DND-41 (cell line): Measurements from ENCODE around the gene ZNF226.
"Not testable (repeated sequence)": the region's sequence is repeated elsewhere in the genome, so short reads cannot be mapped to it uniquely, and the experiment has no call there.

Experiments
- ATAC-seq: fragments of 200-7000 bp; cut with Tn5 transposase; 3 replicates; pipeline ENCODE4 v1.9.1; 2021; ENCODE audit warnings: low read depth; ENCODE audit not compliant: insufficient read depth
- DNase-seq: peaks from one replicate; pipeline ENCODE4 v3.0.0-alpha.2; 2020
- H2AFZ ChIP-seq: 2 replicates; pipeline ENCODE4 v1.6.0; 2012; ENCODE audit warnings: low read depth, low read length
- H3K27ac ChIP-seq: 2 replicates; pipeline ENCODE4 v1.5.1; 2012; ENCODE audit warnings: low read length, inconsistent platforms
- H3K27me3 ChIP-seq: fragments of 200-600 bp; sonication (generic); 2 replicates; pipeline ENCODE4 v1.6.0; 2012; ENCODE audit warnings: low read length, mild to moderate bottlenecking, inconsistent platforms; ENCODE audit not compliant: insufficient read depth, poor library complexity
- H3K36me3 ChIP-seq: 2 replicates; pipeline ENCODE4 v1.5.1; 2012; ENCODE audit warnings: low read length, inconsistent platforms; ENCODE audit not compliant: insufficient read depth
- H3K4me1 ChIP-seq: 2 replicates; pipeline ENCODE4 v1.5.1; 2012; ENCODE audit warnings: mild to moderate bottlenecking, low read length; ENCODE audit not compliant: insufficient read depth
- H3K4me2 ChIP-seq: 2 replicates; pipeline ENCODE4 v1.6.0; 2012; ENCODE audit warnings: mild to moderate bottlenecking, moderate library complexity, low read length, inconsistent platforms; ENCODE audit not compliant: insufficient read depth
- H3K4me3 ChIP-seq, 2 experiments: fragments of 200-600 bp in 1 of 2; shearing (Covaris generic) in 1 of 2; 2 replicates each; pipeline ENCODE4 v1.5.1; 2012 to 2016; ENCODE audit warnings: inconsistent platforms in 2 of 2, low read length in 2 of 2, mild to moderate bottlenecking in 2 of 2, low read depth in 1 of 2, moderate library complexity in 1 of 2
- H3K79me2 ChIP-seq: 2 replicates; pipeline ENCODE4 v1.6.0; 2012; ENCODE audit warnings: low read length, inconsistent platforms; ENCODE audit not compliant: insufficient read depth
- H3K9ac ChIP-seq: 2 replicates; pipeline ENCODE4 v1.6.0; 2012; ENCODE audit warnings: low read depth, mild to moderate bottlenecking, inconsistent platforms, low read length, moderate library complexity
- H3K9me3 ChIP-seq: 2 replicates; pipeline ENCODE4 v1.5.1; 2012; ENCODE audit warnings: low read length, moderate library complexity, mild to moderate bottlenecking, inconsistent platforms; ENCODE audit not compliant: insufficient read depth, severe bottlenecking
- H4K20me1 ChIP-seq: 2 replicates; pipeline ENCODE4 v1.6.0; 2012; ENCODE audit warnings: low read length; ENCODE audit not compliant: insufficient read depth
- CTCF ChIP-seq: IDR thresholded peaks from 2 replicates; pipeline ENCODE4 v1.5.1; 2012; ENCODE audit warnings: borderline replicate concordance, low read length, moderate library complexity, mild to moderate bottlenecking; ENCODE audit not compliant: poor library complexity, severe bottlenecking; ENCODE audit errors: extremely low read depth
- EZH2 ChIP-seq: IDR thresholded peaks from 3 replicates; pipeline ENCODE4 v1.6.1; 2012; ENCODE audit warnings: borderline replicate concordance, low read depth, mild to moderate bottlenecking, moderate library complexity, low read length, inconsistent platforms; ENCODE audit not compliant: severe bottlenecking

Gene ZNF226

GRCh38 chr19:44164673-44165512, at the start of gene ZNF226:
Gene ZNF226, plus strand, starts transcription at chr19:44165100. Its CDS starts 4,981 bp downstream, at chr19:44170081.
- Histone ChIP-seq H3K27ac (peak within 1 kb of the TSS; percentile 93), H4K20me1 (no peaks in the 10 kb centered on the region), H3K36me3 (peaks cover 34% of the 10 kb centered on the region), H2AFZ (peak within 1 kb of the TSS; percentile 94), H3K79me2 (peaks cover 48% of the 10 kb centered on the region), H3K9me3 (peaks cover 4% of the 10 kb centered on the region), H3K9ac (peak within 1 kb of the TSS; percentile 71), H3K4me1 (peaks cover 38% of the 10 kb centered on the region), H3K4me2 (peak within 1 kb of the TSS; percentile 81), H3K27me3 (no peaks in the 10 kb centered on the region), H3K4me3 (peak within 1 kb of the TSS; percentile 74 to 83)
- peak; percentile 93 for DNase-seq
- ATAC-seq, result peak; percentile 98
- TF ChIP-seq EZH2 (no peak), CTCF (peak; percentile 9)

- H3K9me3 ChIP-seq, H4K20me1 ChIP-seq, H3K9ac ChIP-seq, ATAC-seq, H2AFZ ChIP-seq, H3K79me2 ChIP-seq, DNase-seq, H3K27ac ChIP-seq, H3K4me3 ChIP-seq, H3K4me1 ChIP-seq, H3K4me2 ChIP-seq, H3K27me3 ChIP-seq: not testable (repeated sequence)
- peaks cover 56% of the 10 kb centered on the region for H3K36me3 ChIP-seq
Observed at GRCh38 chr19:44121162-44121561, 43.7 kb upstream of the ZNF226 start.

GRCh38 chr19:44131955-44132354, 32.9 kb upstream of the ZNF226 start:
- no peak for ATAC-seq

More at GRCh38 chr19:44131955-44132354, 32.9 kb upstream of the ZNF226 start:
- no peak for DNase-seq
- Histone ChIP-seq H3K27me3 (no peaks in the 10 kb centered on the region), H3K9ac (no peak overlapping the region), H3K36me3 (peaks cover 46% of the 10 kb centered on the region), H2AFZ (no peak overlapping the region), H4K20me1 (no peaks in the 10 kb centered on the region), H3K79me2 (no peaks in the 10 kb centered on the region), H3K4me2 (no peak overlapping the region), H3K4me1 (no peaks in the 10 kb centered on the region), H3K27ac (no peak overlapping the region), H3K9me3 (no peaks in the 10 kb centered on the region), H3K4me3 (no peak overlapping the region)
- TF ChIP-seq CTCF (no peak), EZH2 (no peak)
